Limb (tissue), 2 donors: ENCODE measurements around the gene IKZF2.

ENCODE experiments used
- DNase-seq, 2 donors: peaks; one replicate each; pipeline ENCODE4 v3.0.0-alpha.2; 2016; ENCODE audit errors: extremely low spot score in 2 of 2

Gene IKZF2

DNA sequence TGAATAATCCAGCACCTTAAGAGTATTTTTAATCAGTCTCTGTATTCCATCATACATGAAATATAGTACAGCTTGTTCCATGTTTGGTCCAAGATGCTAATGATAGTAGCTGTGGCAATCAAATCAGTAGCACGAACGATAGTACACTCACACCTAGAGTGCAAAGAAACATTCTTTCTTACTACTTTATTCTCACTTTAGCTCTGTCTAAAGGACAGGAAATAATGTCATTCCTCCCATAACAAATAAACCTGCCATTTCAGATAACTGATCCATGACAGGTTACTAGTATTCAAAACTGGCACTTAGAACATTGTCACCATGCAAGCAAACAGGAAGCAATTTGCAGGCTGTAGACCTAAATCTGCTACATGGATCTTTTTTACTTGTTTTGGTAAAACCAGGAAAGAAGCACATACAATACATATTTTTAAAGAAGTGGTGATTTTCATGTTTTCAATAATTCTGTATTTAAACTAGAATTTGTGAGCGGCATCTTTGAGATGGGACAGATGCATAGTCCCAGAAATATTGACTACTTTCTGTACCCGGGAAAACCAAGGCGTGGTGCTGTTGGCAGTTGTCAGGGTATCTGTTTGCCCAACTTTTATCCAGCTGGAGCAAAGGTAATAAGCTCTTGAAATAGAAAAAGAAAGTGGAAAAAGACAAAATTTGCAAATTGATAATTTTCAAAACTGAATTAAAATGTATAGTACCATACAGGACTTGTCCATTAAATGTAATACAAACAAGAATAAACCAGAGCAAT is 49.5 kb downstream of the IKZF2 start:
- no peak for DNase-seq

DNA sequence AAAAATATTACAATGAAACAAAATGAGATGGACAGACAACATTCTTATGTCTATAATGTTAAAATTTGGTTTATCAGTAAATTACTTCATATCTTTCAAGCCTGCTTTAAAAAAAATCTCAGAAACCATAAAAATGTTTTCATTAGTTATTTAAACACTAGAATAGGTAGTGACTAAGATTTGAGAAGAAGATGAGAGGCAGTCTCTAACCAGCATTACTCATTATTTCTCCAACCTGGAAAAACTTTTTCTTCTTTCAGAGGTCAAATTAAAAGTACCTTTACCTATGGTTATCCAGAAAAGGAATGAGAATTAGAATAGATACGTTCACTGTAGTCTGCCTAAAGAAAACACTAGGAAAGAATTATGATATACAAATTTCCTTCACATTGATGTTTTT is 50.3 kb downstream of the IKZF2 start:
- no peak for DNase-seq

DNA sequence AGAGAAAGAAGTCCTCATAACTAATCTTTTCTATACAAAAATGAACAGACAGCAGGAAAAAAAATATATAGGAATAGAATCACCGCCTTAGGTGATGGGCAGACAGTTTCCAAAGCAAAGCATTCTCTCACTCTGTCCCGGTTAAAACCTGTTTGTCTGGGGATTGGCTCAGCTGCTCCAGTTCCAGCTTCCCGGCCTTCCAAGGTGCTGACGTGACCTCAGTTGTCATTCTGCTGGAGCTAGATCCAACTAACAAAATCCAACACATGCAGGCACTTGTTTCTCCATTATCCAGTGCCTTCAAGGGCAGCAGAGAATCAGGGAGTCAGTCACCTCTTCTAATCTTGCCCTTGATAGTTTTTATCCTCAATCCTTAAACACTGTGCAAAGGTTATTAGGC is 52.8 kb downstream of the IKZF2 start:
- DNase-seq, result no peak

DNA sequence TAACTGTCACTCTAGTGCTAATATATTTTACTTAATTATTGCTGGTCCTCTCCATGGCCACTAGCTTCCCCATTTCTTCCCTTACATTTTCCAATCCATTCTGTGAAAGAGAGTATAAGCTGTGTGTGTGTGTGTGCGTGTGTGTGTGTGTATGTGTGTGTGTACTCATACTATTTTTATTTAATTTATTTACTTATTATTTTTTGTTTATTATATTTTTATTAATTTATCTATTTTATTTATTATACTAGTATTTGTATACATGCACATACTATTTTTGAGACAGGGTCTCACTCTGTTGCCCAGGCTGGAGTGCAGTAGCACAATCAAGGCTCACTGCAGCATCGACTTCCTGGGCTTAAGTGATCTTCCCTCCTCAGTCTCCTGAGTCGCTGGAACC is 59.6 kb downstream of the IKZF2 start:
- no peak for DNase-seq

DNA sequence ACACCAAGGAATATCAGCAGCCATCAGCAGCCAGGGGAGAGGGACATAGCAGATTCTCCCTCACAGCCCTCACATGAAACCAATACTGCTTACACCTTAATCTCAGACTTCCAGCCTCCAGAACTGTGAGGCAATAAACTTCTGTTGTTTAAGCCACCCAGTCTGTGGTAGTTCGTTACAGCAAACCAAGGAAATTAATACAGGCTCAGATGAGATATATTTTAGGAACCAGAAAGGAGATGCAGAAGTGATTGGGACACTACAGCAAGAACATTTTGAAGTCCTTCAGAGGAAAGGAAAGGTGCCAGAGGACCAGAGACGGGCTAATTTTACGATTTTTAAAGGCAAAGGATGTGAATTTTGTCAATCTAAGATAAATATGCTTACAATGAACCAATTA is 60.6 kb downstream of the IKZF2 start:
- no peak for DNase-seq

DNA sequence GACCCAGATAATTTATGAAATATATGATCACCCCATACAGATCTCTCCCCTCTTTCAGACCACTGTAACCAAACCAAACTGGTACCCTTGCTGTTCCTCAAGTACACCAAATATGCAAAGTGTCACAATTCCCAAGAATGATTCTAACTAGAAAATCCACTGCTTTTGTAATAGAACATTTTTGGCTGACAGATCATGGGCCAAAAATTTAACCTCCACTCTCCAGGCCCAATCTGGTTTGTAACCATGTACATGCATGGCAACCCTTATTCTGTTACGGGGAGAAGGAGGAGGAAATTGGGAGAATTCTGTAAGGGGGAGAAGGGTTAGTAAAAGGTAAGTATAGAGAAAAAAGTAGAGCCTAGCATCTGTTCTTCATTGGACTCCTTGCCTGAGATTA is 62.0 kb downstream of the IKZF2 start:
- no peak for DNase-seq

DNA sequence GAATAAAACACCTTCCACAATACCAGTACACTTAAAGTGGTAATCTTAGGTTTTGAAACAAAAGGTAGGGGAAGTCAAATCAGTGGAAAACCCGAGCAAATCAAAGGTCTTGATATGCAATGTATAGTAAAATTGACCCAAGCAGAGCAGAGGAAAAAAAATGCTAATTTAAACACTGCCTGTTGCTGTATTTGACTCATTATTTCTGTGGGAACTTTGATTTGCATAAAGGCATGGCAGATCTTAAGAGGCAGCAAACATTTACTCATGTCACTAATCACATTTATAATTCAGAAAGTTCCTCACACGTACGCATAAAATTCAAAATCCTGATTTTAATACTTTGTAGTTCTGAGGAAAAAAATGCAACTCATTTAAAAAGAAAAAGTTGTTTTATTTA is 64.4 kb downstream of the IKZF2 start:
- no peak for DNase-seq

DNA sequence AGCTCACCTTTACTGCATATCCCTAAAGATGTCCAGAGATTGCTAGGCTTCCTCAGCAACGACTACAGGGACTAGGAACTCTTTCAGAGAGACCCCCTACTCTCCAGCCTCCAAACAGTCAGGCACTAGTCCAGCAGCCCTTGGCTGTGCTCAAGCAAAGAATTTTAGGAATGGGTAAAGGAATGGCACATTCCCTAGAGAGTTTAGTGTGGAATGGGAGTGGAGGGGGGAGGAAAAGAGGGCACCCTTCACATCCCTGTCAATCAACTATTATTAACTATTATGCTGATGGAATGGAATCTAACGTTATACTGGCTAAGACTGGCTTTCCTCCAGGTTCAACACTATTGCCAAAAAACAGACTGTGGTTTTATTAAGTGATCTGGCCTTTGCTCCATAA is 64.8 kb downstream of the IKZF2 start:
- no peak for DNase-seq

DNA sequence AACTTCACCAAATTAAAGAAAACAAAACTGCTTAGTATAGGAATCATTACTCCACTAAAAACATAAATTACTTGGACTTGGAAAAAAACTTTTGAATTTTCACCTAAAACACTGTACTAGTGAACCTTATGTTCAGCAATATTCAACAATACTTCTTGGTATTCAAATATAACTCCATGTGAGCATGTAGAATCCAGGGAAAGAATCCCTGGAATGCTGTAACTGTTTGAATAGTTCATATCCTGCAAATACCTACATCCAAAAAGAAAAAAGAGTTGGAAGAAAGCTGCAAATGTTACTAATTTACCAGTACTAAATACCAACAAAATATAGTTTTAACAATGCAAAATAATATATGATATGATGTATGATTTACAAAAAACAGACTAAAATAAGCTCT is 65.4 kb downstream of the IKZF2 start:
- DNase-seq, result no peak

DNA sequence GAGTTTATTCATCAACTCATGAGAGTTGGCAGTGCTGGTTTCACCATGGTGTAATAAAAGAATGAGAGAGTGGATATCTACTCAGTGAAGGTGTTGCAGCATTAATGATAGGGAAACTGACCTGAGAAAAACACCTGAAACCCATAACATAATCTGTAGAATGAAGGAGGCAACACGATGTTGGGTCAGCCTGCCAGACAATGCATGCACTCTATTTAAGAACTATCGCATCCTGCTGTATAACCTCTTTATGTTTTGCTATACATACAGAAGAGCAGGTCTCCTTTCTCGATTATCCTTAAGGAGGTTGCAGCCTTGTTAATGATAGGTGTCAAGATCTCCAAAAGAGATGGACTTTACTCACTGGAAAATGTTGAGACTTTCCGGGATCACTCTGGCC is 65.9 kb downstream of the IKZF2 start:
- no peak for DNase-seq

DNA sequence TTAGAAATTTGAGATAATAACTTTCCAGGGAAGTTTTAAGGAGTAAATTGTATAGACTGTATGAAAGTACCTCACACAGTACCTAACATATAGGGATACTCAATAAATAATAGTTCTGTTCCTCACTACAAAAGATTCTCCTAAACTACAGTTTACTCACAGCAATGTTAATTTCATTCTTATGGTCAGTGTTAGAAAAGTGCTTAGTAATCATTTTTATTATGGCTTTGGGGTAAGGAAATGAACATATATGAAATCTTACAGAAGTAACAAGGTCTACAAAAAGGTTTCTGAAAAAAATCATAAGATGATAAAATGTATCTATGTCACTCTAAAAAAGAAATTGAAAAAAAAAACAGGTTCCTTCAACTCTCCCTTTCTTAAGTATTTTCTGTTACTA is 67.2 kb downstream of the IKZF2 start:
- DNase-seq, result no peak

DNA sequence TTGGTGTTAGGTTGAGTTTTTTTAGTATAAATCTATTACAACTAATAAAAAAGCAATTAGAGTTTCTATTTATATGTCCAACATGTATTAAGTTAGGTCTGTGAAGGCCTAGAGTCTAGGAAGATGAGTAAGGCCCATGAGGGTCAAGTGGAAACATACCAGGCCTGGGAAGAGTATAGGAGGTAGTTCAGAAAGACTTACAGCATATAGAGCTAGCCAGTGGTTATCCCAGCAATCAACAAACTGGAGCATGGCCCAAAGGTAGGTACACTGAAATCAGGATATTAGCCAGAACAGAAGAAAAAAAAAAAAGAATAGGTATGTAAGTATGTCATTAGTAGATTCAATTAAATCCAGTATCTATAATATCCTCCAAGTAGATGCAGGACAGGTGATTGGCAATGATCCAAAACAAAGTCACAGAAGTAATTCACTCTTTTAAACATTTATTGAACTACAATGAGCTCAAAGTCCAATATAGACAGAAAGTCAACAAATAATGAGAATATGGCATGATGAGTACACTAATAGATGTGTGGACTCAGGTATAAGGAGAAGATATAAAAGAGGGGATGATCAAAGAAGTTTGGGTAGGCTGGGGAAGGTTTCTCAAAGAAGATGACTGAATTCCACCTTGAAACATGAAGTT is 70.3 kb downstream of the IKZF2 start:
- DNase-seq, result no peak

DNA sequence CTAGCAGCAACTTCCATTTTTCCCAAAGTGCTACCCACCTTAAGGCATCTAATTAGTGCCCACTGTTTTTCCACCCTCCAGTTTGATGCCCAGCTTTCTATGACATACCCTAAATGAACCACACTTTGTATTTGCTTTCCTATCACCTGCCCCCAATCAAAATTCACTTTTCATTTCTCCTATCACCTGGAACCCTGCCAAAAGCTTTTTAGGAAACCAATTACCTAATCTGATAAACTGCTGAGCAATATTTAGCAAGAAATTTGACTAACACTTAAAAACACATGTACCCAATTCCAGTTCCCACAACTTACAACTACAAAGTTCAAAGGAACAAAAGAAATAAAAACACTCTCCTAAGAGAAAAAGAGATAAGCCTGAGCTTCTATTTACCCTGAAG is 71.7 kb downstream of the IKZF2 start:
- DNase-seq, result no peak

DNA sequence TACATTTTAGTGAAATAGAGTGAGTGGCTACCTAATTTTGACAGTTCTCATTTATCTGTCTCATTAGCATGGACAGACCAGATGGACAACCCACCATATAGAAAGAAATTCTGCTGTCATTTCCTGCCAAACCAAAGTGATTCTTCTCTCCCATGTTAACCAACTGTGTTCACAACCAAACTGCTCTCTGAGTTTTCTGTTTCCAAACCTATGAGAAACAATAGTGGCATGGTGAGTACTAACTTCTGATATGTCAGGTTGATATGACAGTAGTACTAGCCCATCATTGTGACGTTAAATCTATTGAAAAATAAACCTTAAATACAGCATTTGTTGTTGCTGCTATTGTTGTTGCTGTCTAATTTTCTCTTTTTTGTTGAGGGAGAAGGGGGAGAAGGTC is 72.7 kb downstream of the IKZF2 start:
- DNase-seq, result no peak

DNA sequence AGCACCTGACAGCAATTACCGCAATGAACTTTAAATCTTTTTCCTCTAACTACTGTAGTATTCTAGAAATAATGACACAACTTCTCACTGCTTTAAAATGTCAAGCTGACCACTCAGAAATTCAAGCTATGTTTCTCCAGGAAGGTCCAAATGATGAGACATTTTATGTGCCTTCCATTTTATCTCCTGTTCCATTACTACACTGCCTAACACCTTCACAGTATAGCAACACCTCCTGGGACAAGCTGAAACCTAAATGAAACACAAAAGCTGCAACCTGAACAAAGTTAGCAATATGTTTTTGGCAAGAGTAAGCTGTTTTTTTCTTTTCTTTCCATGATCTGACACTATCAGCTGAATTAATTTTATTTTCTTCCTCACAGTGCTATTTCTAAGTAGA is 81.9 kb downstream of the IKZF2 start:
- no peak for DNase-seq

DNA sequence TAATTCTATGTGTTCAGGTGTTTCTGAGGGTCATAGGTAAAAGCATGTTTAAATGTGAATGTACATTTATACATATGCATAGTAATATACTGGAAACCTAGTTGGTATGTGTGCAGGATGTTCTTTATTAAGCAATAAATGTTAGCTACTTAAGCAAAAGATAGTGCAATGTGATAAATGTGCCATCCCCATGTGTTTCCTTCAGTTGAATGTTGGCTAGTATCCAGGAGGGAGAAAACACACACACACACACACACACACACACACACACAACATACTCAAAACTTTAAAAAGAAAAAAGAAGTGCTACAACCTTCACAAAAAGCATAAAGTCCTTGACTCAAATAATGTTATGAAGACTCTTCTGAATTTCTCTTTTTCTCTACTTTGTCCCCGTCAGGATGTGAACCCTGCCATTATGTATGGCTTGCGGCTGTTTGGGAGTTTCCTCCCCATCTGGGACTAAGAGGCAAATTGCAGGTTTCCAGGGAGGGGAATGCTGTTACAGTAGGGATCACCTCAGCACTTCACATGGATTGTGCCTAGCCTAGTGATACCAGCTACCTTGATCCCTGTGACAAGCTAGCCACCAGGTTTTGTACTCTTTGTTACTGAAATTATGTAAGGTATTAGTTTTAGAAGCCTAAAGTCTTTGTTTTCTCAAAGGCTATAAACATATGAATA is 82.6 kb downstream of the IKZF2 start:
- no peak for DNase-seq

DNA sequence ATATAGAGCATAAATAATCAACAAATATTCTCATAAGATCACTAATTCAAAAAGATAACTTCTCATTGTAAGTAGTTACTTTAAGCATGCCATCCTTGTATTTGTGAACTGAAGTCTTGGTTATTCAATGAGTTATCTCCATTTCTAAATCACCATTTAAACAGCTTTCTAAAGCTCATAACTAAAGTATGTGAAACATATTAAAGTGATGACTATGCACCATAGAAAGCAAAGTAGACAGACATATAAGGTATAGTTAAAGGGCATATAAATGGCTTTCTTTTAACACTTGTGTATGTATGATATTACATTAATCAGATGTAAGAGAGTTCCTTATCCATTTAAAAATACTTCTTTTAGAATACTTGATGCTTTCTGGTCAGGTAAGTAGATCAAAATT is 83.5 kb downstream of the IKZF2 start:
- DNase-seq, result no peak

DNA sequence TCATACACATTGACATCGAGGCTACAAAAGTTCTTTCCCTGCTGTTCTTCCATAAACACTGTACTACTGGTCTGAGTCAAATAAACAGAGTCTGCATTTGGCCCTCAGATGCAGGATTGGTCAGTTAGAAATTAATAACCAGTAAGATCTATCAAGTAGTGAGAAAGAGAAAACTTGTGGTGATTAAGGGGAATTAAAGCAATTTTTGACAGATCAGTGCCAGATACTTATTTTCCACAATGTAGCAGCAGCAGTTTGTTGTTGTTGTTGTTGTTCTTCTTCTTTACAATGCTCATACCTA is 85.0 kb downstream of the IKZF2 start:
- no peak for DNase-seq

DNA sequence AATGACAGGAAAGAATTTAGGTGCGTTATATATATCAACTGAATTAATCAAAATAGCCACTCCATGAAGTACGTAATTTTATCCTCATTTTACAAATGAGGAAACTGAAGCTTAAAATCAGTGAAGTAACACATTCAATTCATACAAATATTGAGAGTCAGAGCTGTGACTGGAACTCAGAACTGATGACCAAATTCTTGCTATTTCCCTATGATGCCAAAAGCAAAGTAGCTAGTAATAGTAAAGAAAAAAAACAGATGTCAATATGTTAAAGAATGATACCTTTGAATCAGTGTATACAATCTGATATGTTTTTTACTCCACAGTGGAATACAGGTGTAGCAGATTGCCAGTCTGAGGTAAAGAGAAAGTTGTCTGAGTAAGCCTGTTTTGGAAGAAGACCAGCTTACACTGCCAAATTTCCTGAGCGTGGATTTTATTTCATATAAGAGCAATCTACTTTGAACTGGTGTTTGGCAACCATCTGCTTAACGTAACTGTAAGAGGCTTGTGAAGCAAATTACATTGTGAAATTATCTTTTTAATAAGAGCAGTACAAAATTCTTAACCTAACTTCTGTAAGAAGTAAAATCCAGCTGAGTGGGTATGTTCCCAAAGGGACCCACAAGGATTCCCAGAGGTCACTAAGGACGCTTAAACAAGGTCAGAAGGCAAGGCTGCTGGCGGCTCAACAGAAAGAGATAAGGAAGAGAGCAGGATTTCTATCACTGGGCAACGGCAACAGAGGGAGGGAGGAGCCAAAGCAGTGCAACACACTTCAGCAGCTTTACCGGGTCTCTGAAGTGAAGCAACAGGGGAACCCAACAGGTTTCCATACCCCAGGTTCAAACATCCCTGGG is 85.6 kb downstream of the IKZF2 start:
- DNase-seq, result no peak

DNA sequence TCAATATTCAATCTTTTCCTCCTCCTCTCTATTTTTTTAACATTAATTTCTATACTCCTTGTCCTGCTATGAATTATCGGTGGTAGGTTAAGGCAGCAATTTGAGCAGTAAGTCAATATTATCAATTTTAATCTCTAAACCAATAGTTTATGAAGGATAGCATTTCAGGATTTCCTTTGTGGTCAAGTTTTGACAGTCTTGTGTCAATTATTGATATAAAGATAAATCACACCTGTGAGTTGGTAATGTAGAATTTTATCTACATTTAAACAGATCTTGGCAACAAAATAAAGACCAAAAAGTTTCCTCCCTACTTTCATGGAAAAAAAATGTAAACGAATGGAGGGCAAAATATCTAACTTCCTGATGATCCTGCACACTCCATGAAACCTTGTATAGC is 87.3 kb downstream of the IKZF2 start:
- DNase-seq, result no peak

DNA sequence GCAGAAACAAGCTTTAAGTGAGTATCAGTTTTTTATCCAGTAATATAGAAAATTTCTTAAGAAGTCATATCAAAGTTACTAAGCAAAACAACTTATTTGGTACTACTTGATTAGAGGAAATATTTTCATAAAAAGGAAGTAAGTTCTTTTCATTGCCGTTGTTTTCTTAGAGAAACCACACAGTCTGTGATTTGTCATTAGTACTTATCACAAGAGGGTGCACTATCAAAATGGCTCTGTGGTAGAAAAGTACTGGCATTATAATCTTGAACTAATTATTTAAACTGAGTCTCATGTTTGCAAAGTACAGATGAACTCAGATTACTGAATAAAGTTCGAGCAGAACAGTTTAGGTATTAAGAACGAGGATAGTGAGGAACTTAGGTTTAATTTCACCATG is 93.4 kb downstream of the IKZF2 start:
- no peak for DNase-seq

DNA sequence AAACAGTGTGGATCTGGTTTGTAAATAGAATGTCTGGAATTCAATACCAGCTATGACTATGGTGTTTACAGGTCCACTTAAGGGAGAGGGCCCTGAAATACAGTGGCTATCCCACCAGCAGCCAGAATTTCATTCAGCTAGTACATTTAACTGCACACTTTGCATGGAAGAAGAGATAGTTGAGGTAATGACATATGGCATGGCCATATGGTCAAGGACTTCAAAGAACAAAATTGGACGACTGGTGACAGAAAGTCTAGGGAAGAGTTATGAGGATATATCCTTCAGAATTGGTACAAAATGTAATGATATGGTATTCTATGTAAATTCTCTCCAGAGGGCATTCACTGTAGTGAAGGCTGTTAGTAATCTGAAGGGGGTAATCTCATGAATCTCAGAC is 105.0 kb downstream of the IKZF2 start:
- no peak for DNase-seq
